A549 treated with AZD9567 at 1 μM for 4 hours (cell line): Measurements from ENCODE around the gene GAL3ST1. TPM values are rescaled to one million over a fixed set of nuclear protein-coding genes. Genes with fewer than 3 reads are reported as not detected.

Source experiments
- total RNA-seq: library from RNA; stranded (reverse); fragments of 200-300 nt; extraction: Qiagen RNA extraction; gene quantifications from 5 replicates; pipeline ENCODE4 v1.2.3, GENCODE V29; 2022; ENCODE audit not compliant: insufficient read depth

GAL3ST1 gene
- total RNA-seq, result 6.2 to 8.1 TPM (median 7.0 TPM) in 5 replicates

GRCh38 chr22:30574095-30574981, at the start of gene GAL3ST1:
Gene GAL3ST1 (minus strand): TSS chr22:30574665. CDS start chr22:30557392, 17,273 bp downstream.

DNA sequence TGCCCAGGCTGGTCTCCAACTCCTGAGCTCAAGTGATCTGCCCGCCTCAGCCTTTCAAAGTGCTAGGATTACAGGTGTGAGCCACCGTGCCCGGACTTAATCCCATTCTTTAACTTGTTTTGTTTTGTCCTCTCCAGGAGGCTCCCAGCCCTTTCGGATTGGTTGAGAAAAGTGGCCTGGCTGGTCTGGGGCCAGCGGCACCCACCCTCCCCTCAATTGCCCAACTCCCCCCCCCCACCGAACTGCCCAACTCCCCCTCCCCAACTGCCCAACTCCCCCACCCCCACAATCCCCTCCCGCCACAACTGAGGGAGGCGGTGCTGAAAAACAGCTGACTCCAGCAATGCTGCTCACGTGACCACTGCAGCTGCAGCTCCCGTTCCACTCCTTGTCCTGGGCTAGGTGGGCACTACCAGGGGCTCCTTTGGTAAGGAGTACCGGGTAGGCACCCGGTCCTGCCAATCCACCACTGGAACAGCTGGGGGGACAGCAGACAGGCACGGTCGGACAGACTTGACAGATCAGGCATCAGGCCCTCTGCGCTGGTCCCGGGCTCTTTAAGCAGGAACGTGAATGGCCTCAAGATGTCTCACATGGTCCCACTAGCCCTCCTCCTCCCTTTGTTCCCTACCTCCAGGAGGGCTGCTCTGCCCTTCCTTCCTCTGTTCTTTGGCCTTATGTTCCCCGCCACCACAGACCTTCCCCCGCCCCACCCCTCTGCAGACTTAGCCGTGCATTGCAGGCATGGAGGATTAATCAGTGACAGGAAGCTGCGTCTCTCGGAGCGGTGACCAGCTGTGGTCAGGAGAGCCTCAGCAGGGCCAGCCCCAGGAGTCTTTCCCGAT, 32.2 kb upstream of the GAL3ST1 start, which contains the start of gene TCN2:
Gene TCN2 (plus strand): TSS at position 720 of the 845 bp plus-strand sequence. CDS start 158 bp downstream, outside the sequence.

DNA sequence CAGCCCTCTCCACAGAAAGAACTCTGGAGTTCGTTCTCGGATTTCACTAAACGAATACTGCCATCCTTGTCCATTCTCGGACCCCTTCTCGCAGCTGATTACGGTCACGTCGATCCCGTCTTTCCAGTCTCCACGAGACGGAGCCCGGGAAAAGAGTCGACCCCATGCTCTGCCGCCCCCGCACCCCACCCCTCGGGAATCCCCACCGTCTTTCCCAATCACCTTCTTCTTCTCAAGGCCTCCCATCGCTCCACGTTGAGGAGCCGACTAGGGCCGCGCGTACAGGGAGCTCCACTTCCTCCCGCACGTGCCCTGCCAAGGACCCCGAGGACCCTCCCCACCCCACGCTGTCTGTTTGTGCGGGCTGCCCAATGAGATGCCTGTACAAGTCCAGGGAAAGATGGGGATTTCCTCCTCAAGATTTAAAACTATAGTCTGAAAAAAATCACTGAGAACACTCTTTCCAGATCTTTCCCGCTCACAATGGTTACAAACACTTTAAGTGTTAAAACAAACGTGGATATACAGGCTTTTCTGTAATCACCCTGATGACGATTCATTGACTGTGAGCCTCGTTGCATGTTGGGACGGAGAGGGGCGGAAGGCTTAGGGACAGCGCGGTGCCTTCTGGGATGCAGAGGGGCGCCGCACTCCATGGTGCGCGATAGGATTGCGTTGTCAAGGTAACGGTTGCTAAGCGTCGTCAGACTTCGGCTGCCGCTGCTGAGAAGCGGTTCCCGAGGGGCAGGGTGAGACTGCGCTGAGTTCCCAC, 17.3 kb upstream of the GAL3ST1 start, which contains the start of gene PES1:
Gene PES1 (minus strand): TSS at position 323 of the 772 bp plus-strand sequence. CDS start 77 bp downstream, at position 246.

GRCh38 chr22:30546616-30547015, 27.8 kb downstream of the GAL3ST1 start, which contains the start of gene SEC14L6:
Gene SEC14L6 (minus strand): TSS chr22:30546741. CDS start chr22:30546682, 59 bp downstream.

Other genes starting within 250 kb of the GAL3ST1 start
- gene TBC1D10A, start 247.7 kb downstream of the GAL3ST1 start, total RNA-seq, result 9.9 to 14.7 TPM (median 11.0 TPM) in 5 replicates
- gene SF3A1, start 217.8 kb downstream of the GAL3ST1 start, total RNA-seq, result 50.9 to 68.2 TPM (median 61.9 TPM) in 5 replicates
- gene CCDC157, start 217.7 kb downstream of the GAL3ST1 start, total RNA-seq, result 3.1 to 3.6 TPM (median 3.3 TPM) in 5 replicates
- gene RNF215, start 187.3 kb downstream of the GAL3ST1 start, total RNA-seq, result 10.8 to 23.2 TPM (median 21.5 TPM) in 5 replicates
- 52.2 to 94.4 TPM (median 77.1 TPM) in 5 replicates for gene SEC14L2, start 177.6 kb downstream of the GAL3ST1 start, total RNA-seq
- gene MTFP1, start 148.9 kb downstream of the GAL3ST1 start, total RNA-seq, result 64.8 to 68.9 TPM (median 67.0 TPM) in 5 replicates
- gene SEC14L3, start 102.6 kb downstream of the GAL3ST1 start, total RNA-seq, result not detected in 5 replicates
- 4.9 to 6.1 TPM (median 5.5 TPM) in 5 replicates for gene SEC14L4, start 69.0 kb downstream of the GAL3ST1 start, total RNA-seq
- not detected in 5 replicates for gene SEC14L6, start 27.9 kb downstream of the GAL3ST1 start, total RNA-seq
- gene PES1, start 17.2 kb upstream of the GAL3ST1 start, total RNA-seq, result 100 to 140 TPM (median 106 TPM) in 5 replicates
- 4.1 to 5.1 TPM (median 4.5 TPM) in 5 replicates for gene TCN2, start 32.5 kb upstream of the GAL3ST1 start, total RNA-seq
- gene SLC35E4, start 61.1 kb upstream of the GAL3ST1 start, total RNA-seq, result 5.3 to 7.7 TPM (median 7.1 TPM) in 5 replicates
- gene DUSP18, start 93.2 kb upstream of the GAL3ST1 start, total RNA-seq, result 4.5 to 7.7 TPM (median 5.3 TPM) in 5 replicates
- gene OSBP2, start 120.2 kb upstream of the GAL3ST1 start, total RNA-seq, result 5.3 to 9.5 TPM (median 8.5 TPM) in 5 replicates